Activated naive CD8-positive, alpha-beta T cell treated with anti-CD3 and anti-CD28 coated beads for 36 hours (primary cell): ENCODE results near the gene OTOP2. TPM values are rescaled to one million over a fixed set of nuclear protein-coding genes. Genes with fewer than 3 reads are reported as not detected.

ENCODE experiments used
- DNase-seq: peaks from one replicate; pipeline ENCODE4 v3.0.0; 2021
- H3K27ac Mint-ChIP-seq: one replicate; pipeline ENCODE4 v1.8.0; 2022; ENCODE audit warnings: mild to moderate bottlenecking, moderate library complexity, mixed read lengths
- H3K27me3 Mint-ChIP-seq: one replicate; pipeline ENCODE4 v1.8.0; 2022; ENCODE audit warnings: mild to moderate bottlenecking, mixed read lengths
- H3K36me3 Mint-ChIP-seq: one replicate; pipeline ENCODE4 v1.8.0; 2021; ENCODE audit warnings: mild to moderate bottlenecking, mixed read lengths
- H3K4me1 Mint-ChIP-seq: one replicate; pipeline ENCODE4 v1.8.0; 2021; ENCODE audit warnings: mixed read lengths
- H3K4me3 Mint-ChIP-seq: one replicate; pipeline ENCODE4 v1.8.0; 2022; ENCODE audit warnings: mild to moderate bottlenecking, moderate library complexity, mixed read lengths
- H3K9me3 Mint-ChIP-seq: one replicate; pipeline ENCODE4 v1.8.0; 2022; ENCODE audit warnings: mixed read lengths
- total RNA-seq, 2 experiments: library from RNA; stranded (reverse); gene quantifications; one replicate each; pipeline ENCODE4 v1.2.3, GENCODE V29; 2021

OTOP2 gene, protein sequence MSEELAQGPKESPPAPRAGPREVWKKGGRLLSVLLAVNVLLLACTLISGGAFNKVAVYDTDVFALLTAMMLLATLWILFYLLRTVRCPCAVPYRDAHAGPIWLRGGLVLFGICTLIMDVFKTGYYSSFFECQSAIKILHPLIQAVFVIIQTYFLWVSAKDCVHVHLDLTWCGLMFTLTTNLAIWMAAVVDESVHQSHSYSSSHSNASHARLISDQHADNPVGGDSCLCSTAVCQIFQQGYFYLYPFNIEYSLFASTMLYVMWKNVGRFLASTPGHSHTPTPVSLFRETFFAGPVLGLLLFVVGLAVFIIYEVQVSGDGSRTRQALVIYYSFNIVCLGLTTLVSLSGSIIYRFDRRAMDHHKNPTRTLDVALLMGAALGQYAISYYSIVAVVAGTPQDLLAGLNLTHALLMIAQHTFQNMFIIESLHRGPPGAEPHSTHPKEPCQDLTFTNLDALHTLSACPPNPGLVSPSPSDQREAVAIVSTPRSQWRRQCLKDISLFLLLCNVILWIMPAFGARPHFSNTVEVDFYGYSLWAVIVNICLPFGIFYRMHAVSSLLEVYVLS
- total RNA-seq = not detected

DNA sequence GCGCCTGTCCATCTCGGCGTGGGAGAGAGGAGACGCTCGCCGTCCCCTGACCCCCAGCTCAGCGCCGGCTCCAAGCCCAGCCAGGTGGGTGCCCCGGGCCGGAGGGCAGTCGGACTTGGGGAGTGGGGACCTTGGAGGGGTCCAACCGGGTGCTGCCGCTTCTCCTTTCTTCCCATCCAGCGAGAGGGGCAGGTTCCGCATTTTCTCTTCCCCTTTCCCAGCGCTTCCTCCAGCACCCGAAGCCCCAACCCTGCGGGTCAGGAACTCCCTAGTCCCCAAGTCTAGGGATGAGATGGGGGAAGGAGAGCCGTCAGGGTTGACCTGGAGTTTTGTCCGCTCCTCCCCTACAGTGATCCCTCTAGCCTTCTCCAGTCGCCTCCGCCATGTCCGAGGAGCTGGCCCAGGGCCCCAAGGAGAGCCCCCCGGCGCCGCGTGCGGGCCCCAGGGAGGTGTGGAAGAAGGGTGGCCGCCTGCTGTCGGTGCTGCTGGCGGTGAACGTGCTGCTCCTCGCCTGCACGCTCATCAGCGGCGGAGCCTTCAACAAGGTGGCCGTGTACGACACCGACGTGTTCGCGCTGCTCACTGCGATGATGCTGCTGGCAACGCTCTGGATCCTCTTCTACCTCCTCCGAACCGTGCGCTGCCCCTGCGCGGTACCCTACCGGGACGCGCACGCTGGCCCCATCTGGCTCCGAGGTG is at the start of gene OTOP2:
Gene OTOP2 (plus strand): TSS at position 24 of the 699 bp plus-strand sequence. CDS start 360 bp downstream, at position 384.
- H3K27ac Mint-ChIP-seq = no peak within 1 kb of the TSS
- no peaks in the 10 kb centered on the region for H3K4me1 Mint-ChIP-seq
- H3K4me3 Mint-ChIP-seq = no peak within 1 kb of the TSS
- H3K27me3 Mint-ChIP-seq = peaks cover 77% of the 10 kb centered on the region
- no peaks in the 10 kb centered on the region for H3K9me3 Mint-ChIP-seq
- H3K36me3 Mint-ChIP-seq = no peaks in the 10 kb centered on the region
- DNase-seq = no peak

DNA sequence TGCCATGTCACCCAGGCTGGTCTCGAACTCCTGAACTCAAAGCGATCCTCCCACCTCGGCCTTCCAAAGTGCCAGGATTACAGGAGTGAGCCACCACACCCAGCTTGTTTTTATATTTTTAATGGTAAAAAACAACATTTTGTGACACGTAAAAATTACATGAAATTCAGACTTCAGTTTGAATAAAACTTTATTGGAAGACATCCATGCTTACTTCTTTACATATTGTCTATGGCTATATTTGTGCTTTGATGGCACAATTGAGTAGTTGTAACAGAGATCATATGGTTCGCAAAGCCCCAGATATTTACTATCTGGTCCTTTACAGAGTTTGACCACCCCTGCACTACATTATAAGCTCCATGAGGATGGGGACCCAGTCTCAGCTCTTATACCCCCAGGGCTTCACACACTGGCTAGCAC is 49.4 kb upstream of the OTOP2 start:
- H3K4me3 Mint-ChIP-seq = no peak overlapping the region
- H3K4me1 Mint-ChIP-seq = peaks cover 15% of the 10 kb centered on the region
- no peaks in the 10 kb centered on the region for H3K9me3 Mint-ChIP-seq
- H3K27me3 Mint-ChIP-seq = no peaks in the 10 kb centered on the region
- no peaks in the 10 kb centered on the region for H3K36me3 Mint-ChIP-seq
- no peak overlapping the region for H3K27ac Mint-ChIP-seq
- DNase-seq = no peak

DNA sequence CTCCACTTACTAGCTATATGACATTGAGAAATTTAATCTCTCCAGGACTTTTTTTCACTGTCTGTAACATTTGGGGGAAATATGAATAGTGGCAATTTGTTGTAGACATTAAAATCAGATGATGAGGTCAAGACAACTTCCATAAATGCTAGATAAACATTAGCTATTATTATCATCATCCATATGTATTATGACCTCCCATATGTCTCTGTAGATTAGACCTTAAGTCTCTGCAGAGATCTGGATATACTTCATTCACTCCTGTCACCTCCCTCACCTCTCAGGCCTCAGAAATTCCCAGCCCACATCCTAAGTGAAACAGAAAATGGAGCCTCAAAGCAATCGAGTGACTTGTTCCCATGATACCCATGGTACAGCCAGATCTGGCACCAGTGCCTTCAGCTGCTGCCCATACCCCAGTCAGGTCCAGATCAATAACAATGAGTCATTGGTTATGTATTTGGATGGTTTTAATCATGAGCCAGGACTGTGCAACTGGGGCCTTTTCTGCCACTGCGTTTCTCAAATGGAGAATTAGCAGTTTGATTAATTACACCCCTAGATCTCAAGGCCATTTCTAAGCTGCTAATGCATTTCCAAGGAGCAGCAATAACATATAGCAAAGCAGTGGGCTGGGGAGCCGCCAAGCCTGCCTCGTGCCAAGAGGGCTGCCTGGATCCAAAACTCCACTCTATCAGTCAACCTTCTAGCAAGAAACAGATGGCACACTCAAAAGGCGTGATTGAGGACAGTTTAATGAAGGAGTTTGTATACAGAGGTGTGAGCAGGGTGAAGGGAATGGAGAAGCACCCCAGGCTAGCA is 48.7 kb upstream of the OTOP2 start:
- DNase-seq = no peak
- Mint-ChIP-seq H3K36me3 (no peaks in the 10 kb centered on the region), H3K4me3 (no peak overlapping the region), H3K27ac (no peak overlapping the region), H3K27me3 (no peaks in the 10 kb centered on the region), H3K9me3 (no peaks in the 10 kb centered on the region), H3K4me1 (peaks cover 15% of the 10 kb centered on the region)

DNA sequence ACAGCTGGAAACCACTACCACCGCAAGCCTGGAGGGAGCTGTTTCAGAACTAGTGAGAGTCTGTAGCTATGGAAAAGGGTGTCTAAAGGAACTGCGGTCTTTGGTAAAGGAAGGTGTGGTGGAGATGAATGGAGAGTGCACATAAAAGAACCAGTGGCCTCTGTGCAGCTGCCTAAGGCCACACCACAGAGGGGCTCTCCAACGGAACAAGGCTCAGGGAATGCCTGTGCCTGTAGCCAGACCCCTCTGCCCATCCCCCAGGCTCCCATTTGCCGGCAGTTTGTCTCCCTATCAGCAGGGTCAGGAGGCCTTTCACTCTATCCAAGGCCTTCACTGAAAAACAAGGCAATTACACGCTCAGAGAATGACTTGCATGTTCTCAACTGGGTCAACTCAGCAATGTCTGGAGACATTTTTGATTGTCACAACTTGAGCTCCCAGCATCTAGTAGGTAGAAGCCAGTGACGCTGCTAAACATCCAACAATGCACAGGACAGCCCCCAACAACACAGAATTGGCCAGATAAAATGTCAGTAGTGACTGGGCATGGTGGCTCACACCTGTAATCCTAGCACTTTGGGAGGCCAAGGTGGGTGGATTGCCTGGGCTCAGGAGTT is 48.0 kb upstream of the OTOP2 start:
- H3K9me3 Mint-ChIP-seq = no peaks in the 10 kb centered on the region
- DNase-seq = no peak
- H3K27ac Mint-ChIP-seq = no peak overlapping the region
- H3K4me1 Mint-ChIP-seq = peaks cover 15% of the 10 kb centered on the region
- H3K27me3 Mint-ChIP-seq = no peaks in the 10 kb centered on the region
- no peak overlapping the region for H3K4me3 Mint-ChIP-seq
- H3K36me3 Mint-ChIP-seq = no peaks in the 10 kb centered on the region

DNA sequence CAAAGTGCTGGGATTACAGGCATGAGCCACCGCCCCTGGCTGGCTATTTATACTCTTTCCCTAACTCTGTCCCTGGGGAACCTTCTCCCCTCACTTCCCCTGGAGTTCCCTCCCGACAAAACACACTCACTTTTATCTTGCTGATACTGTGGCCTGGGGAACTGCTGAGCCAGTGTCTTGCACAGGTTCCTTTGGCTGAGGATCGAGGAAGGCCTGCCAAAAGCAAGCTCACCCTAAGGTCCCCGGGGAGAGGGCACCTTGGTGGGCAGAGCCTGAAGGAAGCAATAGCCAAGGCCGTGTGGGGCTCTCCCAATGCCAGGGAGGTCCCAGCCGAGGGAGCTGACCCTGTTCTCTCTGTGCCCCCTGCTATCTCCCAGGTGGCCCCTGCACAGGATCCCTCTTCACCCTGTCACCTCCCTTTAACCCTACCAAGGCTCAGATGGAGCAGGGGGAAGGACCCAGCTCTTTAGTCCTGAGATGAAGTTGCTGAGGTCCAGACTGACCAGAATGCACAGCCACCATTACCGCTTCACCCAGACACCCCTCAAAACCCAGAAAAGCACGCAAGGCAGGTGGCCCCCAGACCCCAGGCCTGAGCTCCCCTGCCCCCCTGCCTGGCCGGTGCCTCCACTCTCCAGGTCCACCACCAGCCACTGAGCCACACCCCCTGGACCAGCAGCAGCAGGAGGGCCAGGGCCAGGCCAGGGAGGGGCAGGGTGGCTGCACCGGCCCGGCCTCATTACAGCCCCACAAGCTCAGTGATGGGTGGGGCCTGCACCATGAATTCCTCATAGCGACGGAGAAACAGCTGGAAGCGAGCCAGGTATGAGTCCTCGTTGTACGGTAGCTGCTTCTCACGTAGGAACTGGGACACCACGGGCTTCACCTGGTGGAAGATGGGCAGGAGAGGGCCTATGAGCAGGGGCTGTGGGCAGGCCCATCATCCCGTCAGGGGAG is 46.2 kb upstream of the OTOP2 start:
- Mint-ChIP-seq H3K4me3 (no peak overlapping the region), H3K27ac (no peak overlapping the region), H3K36me3 (no peaks in the 10 kb centered on the region), H3K4me1 (peaks cover 12% of the 10 kb centered on the region), H3K27me3 (peaks cover under 1% of the 10 kb centered on the region), H3K9me3 (no peaks in the 10 kb centered on the region)
- DNase-seq = no peak

DNA sequence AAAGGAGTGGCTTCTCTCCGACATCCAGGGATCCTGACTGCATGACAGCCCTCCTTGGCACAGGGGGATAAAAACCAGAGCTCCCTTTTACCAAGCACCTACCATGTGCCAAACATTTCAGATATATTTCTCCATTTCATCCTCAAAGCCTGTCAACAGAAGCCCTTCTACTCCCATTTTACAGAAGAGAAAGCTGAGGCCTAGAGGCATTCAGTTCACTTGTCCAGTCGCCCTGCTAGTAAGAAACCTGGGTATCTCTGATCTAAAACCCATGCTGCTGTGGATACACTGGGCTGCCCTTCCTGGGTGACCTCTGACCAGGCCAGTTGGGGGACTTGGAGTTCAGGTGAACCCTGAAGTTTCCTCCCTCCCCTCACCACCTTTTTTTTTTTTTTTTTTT is 45.4 kb upstream of the OTOP2 start:
- peaks cover 7% of the 10 kb centered on the region for H3K27me3 Mint-ChIP-seq
- no peak for DNase-seq
- peaks cover 12% of the 10 kb centered on the region for H3K4me1 Mint-ChIP-seq
- no peak overlapping the region for H3K27ac Mint-ChIP-seq
- no peaks in the 10 kb centered on the region for H3K36me3 Mint-ChIP-seq
- H3K9me3 Mint-ChIP-seq = no peaks in the 10 kb centered on the region
- H3K4me3 Mint-ChIP-seq = no peak overlapping the region

DNA sequence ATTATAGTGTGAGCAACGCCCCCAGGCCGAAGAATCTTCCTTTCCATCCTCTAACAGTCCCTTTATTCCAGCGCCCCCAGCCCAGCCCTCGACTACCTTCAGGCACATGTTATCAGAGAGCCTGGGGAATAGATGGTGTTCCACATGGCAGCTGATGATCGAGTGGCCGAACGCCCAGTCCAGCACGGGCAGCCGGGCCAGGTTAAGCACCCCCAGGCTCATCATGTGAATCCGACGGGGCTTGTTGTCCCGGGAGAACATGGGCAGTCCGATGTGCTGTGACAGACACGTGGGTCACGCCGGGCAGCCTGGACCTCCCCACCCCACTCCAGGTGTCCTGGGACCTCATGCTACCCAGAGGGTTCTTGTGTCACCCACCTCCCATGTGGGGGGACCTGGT is 44.8 kb upstream of the OTOP2 start:
- H3K27ac Mint-ChIP-seq = no peak overlapping the region
- H3K9me3 Mint-ChIP-seq = no peaks in the 10 kb centered on the region

DNA sequence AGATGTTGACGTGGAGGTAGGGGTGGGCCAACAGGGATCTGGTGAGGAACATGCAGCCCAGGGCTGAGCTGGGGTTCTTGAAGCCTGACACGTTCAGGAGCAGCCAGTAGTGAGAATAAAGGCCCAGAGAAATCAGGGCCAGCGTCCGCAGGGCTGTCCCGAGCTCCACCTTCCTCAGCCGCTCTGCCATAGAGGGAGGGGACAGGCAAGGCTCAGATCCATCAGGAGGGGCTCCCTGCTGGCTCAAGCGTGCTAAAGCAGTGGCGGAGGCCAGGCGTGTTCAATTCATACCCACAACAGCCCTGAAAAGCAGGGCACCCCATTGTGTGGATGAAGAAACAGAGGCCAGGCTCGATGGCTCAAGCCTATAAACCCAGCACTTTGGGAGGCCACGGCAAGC is 43.0 kb upstream of the OTOP2 start:
- no peak overlapping the region for H3K4me3 Mint-ChIP-seq
- peaks cover 12% of the 10 kb centered on the region for H3K27me3 Mint-ChIP-seq
- no peak for DNase-seq
- H3K9me3 Mint-ChIP-seq = no peaks in the 10 kb centered on the region
- no peaks in the 10 kb centered on the region for H3K36me3 Mint-ChIP-seq
- H3K4me1 Mint-ChIP-seq = no peaks in the 10 kb centered on the region
- no peak overlapping the region for H3K27ac Mint-ChIP-seq

More for the DNA sequence above, 44.8 kb upstream of the OTOP2 start:
- Mint-ChIP-seq H3K27me3 (peaks cover 7% of the 10 kb centered on the region), H3K36me3 (no peaks in the 10 kb centered on the region), H3K4me3 (no peak overlapping the region), H3K4me1 (peaks cover 8% of the 10 kb centered on the region)
- no peak for DNase-seq

DNA sequence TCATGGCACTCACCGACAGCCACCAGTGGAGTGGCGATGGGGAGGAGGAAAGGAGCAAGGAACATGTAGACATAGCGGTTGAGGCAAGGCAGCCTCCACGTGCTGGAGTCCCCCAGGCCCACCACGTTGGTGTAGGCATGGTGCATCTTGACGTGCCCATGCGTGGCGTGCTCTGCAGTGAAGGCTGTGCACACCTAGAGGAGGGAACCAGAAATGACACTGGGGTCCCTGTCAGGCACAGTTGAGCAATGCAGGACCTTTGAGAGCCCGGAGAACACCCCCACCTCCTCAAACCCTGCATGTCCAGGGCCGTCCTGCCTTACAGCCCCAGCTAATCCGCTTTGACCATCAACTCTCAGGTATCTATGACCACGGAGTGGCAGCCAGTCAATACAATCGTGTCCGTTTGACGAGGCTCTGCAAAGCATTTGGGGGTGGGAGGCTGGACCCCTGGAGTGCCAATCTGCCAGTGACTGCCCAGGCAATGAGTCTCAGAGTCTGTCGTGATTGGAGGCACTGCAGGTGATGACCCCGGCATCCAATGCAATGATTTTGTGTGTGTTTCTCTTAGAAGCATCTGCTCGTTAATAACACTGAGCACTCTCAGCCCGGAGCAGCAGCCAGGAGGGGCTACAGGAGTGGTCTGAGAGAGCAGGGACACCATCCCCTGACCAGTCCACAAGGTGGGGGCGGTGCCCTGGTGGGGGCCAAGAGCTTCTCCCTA is 41.4 kb upstream of the OTOP2 start:
- Mint-ChIP-seq H3K36me3 (no peaks in the 10 kb centered on the region), H3K27ac (no peak overlapping the region), H3K9me3 (no peaks in the 10 kb centered on the region), H3K27me3 (peaks cover 15% of the 10 kb centered on the region), H3K4me3 (no peak overlapping the region), H3K4me1 (no peaks in the 10 kb centered on the region)
- DNase-seq = no peak

DNA sequence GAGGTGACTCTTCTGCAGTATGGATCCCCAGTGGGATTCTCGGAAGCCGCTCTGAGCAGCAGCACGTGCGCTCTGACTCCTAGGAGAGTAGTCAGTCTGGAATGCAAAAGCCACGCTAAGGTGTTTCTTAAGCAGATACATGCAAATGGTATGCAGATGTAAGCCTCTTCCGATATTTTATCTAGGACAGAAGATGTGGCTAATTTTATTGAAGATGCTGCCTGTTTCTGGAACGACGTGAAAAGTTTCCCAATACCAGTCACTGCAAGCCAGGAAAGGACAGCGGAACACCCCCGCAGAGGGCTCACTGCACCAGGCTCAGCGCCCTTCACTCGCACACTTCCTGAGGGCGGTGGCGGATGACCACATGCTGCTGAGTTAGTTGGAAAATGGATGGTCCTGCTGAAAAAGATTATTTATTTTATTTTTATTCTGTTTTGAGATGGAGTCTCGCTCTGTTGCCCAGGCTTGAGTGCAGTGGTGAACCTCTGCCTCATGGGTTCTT is 40.8 kb upstream of the OTOP2 start:
- no peaks in the 10 kb centered on the region for H3K36me3 Mint-ChIP-seq
- H3K9me3 Mint-ChIP-seq = no peaks in the 10 kb centered on the region
- no peaks in the 10 kb centered on the region for H3K4me1 Mint-ChIP-seq
- H3K4me3 Mint-ChIP-seq = no peak overlapping the region
- H3K27me3 Mint-ChIP-seq = peaks cover 15% of the 10 kb centered on the region
- H3K27ac Mint-ChIP-seq = no peak overlapping the region
- DNase-seq = no peak

DNA sequence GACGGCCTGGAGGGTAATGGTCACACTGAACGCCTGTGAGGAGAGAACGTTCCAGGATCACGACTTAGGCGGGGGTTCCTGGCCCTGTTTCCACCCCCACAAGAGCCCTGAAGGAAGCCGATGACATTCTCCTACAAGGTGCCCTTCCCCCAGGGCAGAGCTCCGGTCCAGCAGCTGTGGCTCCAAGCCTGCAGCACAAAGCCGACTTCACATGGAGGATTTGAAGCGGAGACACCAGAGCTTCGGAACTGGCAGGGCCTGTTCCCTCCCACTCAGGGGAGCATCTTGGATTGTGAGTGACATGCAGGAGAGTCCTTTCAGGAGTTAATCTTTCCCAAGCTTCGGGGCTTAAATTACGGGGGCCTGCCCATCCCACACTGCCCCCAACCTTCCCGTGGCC is 35.6 kb upstream of the OTOP2 start:
- H3K4me1 Mint-ChIP-seq = no peaks in the 10 kb centered on the region
- H3K4me3 Mint-ChIP-seq = no peak overlapping the region
- peaks cover 35% of the 10 kb centered on the region for H3K27me3 Mint-ChIP-seq
- H3K36me3 Mint-ChIP-seq = no peaks in the 10 kb centered on the region
- no peak overlapping the region for H3K27ac Mint-ChIP-seq
- H3K9me3 Mint-ChIP-seq = no peaks in the 10 kb centered on the region
- no peak for DNase-seq

DNA sequence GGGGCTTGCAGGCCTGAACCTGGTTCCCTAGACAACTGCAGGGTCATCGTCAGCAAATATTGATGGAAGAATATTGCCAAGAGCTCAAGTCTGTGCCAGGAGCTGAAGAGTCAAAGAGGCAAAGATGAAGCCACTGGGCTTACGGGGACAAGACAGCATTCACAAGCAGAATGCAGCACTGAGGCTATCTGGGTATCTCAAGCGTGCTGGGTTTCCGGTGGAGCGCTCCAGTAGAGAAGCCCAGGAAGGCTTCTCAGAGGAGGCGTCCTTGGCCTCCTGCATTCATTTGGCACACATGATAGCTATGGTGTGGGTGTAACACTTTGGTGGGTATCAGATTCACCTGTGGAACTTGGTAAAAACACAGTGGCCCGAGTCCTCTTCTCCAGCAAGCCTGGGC is 33.5 kb upstream of the OTOP2 start:
- Mint-ChIP-seq H3K36me3 (no peaks in the 10 kb centered on the region), H3K9me3 (no peaks in the 10 kb centered on the region), H3K27ac (no peak overlapping the region), H3K4me3 (no peak overlapping the region), H3K4me1 (peaks cover 2% of the 10 kb centered on the region), H3K27me3 (peaks cover 51% of the 10 kb centered on the region)
- no peak for DNase-seq
